ENCODE measurements around the gene METTL21C.

The METTL21C gene

DNA sequence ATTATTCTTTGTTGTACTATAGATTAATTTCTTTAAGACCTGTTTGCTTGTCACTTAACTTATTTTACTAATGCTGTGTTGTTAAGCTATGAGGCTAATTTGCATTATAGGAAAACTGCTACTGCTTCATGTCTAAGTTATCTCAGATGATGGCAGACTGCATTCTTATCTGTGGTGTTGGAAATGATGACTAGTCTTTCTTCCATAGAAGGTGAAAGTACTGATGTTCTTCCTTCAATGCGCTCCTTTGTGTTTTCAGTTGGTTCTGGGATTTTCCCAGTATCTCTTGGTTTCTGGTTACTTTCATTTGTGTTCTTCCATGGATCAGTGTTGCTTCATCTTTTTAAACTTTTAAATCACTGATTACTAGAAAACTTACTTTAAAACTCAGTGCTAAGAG is 51.2 kb downstream of the METTL21C start:
- H2AFZ ChIP-seq (ENCODE audit: low read depth, low read length, severe bottlenecking), result no peak overlapping the region
- no peak overlapping the region for H3K27ac ChIP-seq (ENCODE audit: low read depth, low read length)
- no peaks in the 10 kb centered on the region for H3F3A ChIP-seq (ENCODE audit: insufficient read depth)
- no peaks in the 10 kb centered on the region for H3K9me2 ChIP-seq (replicated peaks; ENCODE audit: insufficient read depth, low read length)
- H3K4me2 ChIP-seq (ENCODE audit: low read depth, low read length, poor library complexity, severe bottlenecking), result no peak overlapping the region
- no peaks in the 10 kb centered on the region for H3K27me3 ChIP-seq (ENCODE audit: low read length)
- no peaks in the 10 kb centered on the region for H3K79me2 ChIP-seq (ENCODE audit: insufficient read depth, low read length)
- H3K9me3 ChIP-seq (ENCODE audit: insufficient read depth, low read length), result no peaks in the 10 kb centered on the region
- TF ChIP-seq CTCF (IDR thresholded peaks at IDR 0.05; ENCODE audit: insufficient read depth, low read length, poor library complexity, severe bottlenecking) (no peak), EZH2phosphoT487 (conservative IDR thresholded peaks at IDR 0.05; ENCODE audit: low read length) (no peak)
- no peak overlapping the region for H3K9ac ChIP-seq (ENCODE audit: low read length)
- no peak overlapping the region for H3K4me3 ChIP-seq (ENCODE audit: insufficient read depth, low read length, poor library complexity, severe bottlenecking)
- H3K36me3 ChIP-seq (ENCODE audit: low read length), result peaks cover 64% of the 10 kb centered on the region
- H4K20me1 ChIP-seq (ENCODE audit: low read depth, low read length), result no peaks in the 10 kb centered on the region

GRCh38 chr13:102642475-102642874 is 52.4 kb downstream of the METTL21C start:
- Histone ChIP-seq H2AFZ (ENCODE audit: low read depth, low read length, severe bottlenecking) (no peak overlapping the region), H3K79me2 (ENCODE audit: insufficient read depth, low read length) (no peaks in the 10 kb centered on the region), H3K9me3 (ENCODE audit: insufficient read depth, low read length) (no peaks in the 10 kb centered on the region), H3K4me3 (ENCODE audit: insufficient read depth, low read length, poor library complexity, severe bottlenecking) (no peak overlapping the region), H3K9me2 (replicated peaks; ENCODE audit: insufficient read depth, low read length) (no peaks in the 10 kb centered on the region), H4K20me1 (ENCODE audit: low read depth, low read length) (no peaks in the 10 kb centered on the region), H3K27me3 (ENCODE audit: low read length) (no peaks in the 10 kb centered on the region), H3K9ac (ENCODE audit: low read length) (no peak overlapping the region), H3K4me2 (ENCODE audit: low read depth, low read length, poor library complexity, severe bottlenecking) (no peak overlapping the region), H3F3A (ENCODE audit: insufficient read depth) (no peaks in the 10 kb centered on the region), H3K36me3 (ENCODE audit: low read length) (peaks cover 61% of the 10 kb centered on the region), H3K27ac (ENCODE audit: low read depth, low read length) (no peak overlapping the region)
- TF ChIP-seq CTCF (IDR thresholded peaks at IDR 0.05; ENCODE audit: insufficient read depth, low read length, poor library complexity, severe bottlenecking) (no peak), EZH2phosphoT487 (conservative IDR thresholded peaks at IDR 0.05; ENCODE audit: low read length) (no peak)

GRCh38 chr13:102642029-102642428 is 52.8 kb downstream of the METTL21C start:
- H3K27ac ChIP-seq (ENCODE audit: low read depth, low read length), result no peak overlapping the region
- TF ChIP-seq EZH2phosphoT487 (conservative IDR thresholded peaks at IDR 0.05; ENCODE audit: low read length), result no peak
- no peak for TF ChIP-seq CTCF (IDR thresholded peaks at IDR 0.05; ENCODE audit: insufficient read depth, low read length, poor library complexity, severe bottlenecking)
- H3K4me2 ChIP-seq (ENCODE audit: low read depth, low read length, poor library complexity, severe bottlenecking), result no peak overlapping the region

More at GRCh38 chr13:102642029-102642428, 52.8 kb downstream of the METTL21C start:
- no peak overlapping the region for H2AFZ ChIP-seq (ENCODE audit: low read depth, low read length, severe bottlenecking)
- H4K20me1 ChIP-seq (ENCODE audit: low read depth, low read length), result no peaks in the 10 kb centered on the region
- no peaks in the 10 kb centered on the region for H3K9me2 ChIP-seq (replicated peaks; ENCODE audit: insufficient read depth, low read length)
- no peaks in the 10 kb centered on the region for H3F3A ChIP-seq (ENCODE audit: insufficient read depth)
- peaks cover 59% of the 10 kb centered on the region for H3K36me3 ChIP-seq (ENCODE audit: low read length)
- H3K9ac ChIP-seq (ENCODE audit: low read length), result no peak overlapping the region
- no peak overlapping the region for H3K4me3 ChIP-seq (ENCODE audit: insufficient read depth, low read length, poor library complexity, severe bottlenecking)
- no peaks in the 10 kb centered on the region for H3K9me3 ChIP-seq (ENCODE audit: insufficient read depth, low read length)
- H3K79me2 ChIP-seq (ENCODE audit: insufficient read depth, low read length), result no peaks in the 10 kb centered on the region
- no peaks in the 10 kb centered on the region for H3K27me3 ChIP-seq (ENCODE audit: low read length)

All from SU-DHL-6 (cell line).